SW480 (cell line): ENCODE measurements around the gene MUC5B.
"Not testable (repeated sequence)": the region's sequence is repeated elsewhere in the genome, so short reads cannot be mapped to it uniquely, and the experiment has no call there.

ENCODE experiments used
- DNase-seq: peaks from one replicate; pipeline ENCODE4 v3.0.0-alpha.2; 2016; ENCODE audit warnings: low spot score

Gene MUC5B

DNA sequence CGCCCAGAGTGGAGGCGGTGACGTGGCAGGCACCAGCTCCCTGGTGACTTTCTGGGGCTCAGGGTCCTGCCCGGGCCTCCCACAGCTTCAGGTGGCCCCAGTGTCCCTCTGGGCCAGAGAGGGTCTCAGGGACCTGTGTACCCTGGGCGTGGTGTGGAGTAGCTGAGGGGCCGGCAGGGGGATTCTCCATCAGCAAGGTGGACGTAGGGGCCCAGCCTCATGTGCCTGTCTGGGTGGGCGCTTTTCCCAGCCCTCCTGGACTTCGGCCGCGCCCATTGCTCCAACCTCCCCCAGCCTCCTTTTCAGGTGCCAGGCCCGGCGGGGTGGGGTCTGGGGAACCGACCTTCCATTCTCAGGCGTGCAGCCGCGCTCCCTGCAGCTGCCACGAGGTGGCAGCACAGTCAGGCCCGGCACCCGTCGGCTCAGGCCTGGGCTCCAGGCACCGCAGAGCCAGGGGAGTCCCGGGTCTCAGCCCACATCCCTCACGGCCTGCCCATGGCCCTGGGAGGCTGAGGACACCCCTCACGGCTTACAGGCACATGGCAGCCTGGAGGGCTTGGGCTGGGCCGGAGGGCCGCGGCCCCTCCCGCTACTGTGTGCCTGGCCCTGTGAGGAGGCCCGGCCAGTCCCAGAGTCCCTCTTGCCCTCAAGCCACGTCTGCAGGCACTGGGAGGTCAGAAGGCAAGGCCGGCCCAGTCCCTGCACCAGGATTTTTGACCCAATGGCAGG lies 19.9 kb upstream of the MUC5B start:
- peak; percentile 13 for DNase-seq

DNA sequence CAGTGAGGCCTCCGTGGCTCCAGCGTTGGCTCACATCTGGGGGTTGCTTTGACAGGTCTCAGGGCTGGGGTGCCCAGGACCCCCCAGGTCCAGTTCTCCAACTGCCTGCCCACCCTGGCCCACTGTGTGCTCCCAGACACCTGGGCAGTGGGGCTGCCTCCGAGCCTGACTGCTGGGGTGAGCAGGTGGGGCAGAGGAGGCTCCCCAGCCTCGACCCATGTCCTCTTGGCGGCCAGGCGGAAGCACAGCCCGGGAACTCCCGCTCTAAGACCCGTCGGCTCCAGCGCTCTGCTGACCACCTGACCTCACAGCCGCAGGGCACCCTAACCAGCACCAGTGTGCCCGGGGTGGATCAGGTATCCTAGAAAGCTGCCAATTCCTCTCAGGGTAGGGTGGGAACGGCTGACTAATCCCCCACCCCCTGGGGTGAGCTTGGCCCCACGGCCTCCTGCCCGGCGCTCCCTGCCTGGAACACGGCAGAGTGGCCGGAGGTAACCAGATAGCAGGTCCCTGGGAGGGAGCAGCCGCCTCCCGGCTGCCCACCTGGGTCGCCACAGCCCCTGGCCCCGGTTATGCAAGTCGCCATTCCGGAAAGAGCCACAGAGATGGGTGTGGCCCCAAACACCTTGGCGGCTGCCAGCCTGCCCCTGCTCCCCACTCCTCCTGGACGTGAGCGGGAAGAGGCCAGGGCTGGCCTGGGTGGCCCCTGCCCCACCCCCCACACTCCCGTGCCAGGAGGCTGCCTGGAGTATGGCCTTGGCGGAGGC lies 19.2 kb upstream of the MUC5B start:
- peak; percentile 9 for DNase-seq

DNA sequence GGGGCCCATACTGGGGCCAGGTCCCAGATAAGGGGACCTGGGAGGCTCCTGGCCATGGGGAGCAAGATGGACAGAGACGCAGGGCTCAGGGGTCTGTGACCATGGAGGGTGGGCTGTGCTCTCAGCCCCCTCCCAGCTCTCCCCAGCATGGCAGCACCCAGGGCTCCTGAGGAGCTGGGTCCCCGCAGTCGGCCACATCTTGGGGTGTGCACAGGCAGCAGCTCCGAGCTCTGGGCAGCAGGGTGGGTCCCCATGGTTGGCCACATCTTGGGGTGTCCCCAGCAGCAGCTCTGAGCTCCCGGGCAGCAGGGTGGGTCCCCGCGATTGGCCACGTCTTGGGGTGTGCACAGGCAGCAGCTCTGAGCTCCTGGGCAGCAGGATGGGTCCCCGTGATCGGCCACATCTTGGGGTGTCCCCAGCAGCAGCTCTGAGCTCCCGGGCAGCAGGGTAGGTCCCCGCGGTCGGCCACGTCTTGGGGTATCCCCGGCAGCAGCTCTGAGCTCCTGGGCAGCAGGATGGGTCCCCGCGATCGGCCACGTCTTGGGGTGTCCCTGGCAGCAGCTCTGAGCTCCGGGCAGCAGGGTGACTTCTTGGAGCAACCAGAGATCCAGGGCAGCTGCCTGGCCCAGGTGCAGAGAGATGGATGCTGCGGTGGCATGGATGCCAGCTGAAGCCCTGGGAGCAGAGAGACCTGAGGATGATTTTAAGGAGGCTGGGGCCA lies 18.3 kb upstream of the MUC5B start:
- no peak for DNase-seq

DNA sequence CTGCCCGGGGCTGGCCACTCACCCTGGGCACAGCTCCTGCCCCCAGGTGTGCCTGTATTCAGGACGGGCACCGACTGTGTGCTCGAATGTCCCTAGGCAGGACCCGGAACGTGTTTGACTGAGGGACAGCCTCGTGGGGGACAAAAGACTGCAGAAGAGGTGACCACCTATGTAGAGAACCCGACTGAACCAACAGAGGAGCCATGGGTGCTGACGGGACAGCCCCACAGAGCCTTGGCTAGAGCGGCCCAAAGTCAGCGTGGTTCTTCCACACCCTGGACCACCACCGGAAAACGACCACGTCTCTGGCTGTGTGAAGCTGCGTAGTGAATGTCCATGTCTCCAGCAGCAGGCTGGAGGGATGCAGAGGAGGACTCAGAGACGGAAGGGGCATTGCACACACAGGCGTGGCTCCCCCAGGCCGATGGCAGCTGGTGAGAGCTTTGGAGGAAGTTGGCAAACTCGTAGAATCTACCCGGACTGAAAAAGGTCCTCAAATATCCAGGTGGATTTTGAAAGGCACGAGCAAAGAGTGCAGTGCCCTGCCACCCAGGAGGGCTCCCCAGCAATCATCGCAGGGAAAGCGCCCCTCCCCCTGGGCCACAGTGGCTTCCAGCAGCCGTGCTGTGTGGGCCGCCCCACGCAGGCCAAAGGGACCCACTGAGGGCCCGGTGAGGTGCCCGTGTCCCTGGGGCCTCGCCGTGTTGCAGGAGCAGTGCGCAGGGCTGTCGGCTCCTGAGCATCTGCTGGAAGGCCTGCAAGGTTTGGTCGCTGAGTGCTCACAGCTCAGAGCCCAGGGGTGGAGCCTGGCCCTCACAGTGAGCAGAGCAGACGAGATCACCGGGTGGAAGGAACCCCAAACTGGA lies 17.5 kb upstream of the MUC5B start:
- no peak for DNase-seq

DNA sequence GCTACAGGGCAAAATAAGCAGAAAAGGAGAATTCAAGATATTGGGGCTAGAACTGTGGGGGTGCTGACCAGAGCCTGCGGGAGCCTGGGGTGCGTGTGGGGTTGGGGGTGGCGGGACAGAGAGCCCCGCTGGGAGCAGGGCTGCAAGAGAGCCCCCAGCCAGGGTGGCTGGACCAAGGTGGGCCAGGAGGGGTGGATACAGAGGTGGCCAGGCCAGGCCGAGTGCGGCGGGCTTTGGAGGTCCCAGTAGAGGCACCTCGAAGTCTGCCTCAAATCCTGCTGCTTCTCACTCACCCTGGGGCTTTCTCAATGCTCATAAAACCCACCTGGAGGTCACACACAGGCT lies 16.9 kb upstream of the MUC5B start:
- DNase-seq, result no peak

DNA sequence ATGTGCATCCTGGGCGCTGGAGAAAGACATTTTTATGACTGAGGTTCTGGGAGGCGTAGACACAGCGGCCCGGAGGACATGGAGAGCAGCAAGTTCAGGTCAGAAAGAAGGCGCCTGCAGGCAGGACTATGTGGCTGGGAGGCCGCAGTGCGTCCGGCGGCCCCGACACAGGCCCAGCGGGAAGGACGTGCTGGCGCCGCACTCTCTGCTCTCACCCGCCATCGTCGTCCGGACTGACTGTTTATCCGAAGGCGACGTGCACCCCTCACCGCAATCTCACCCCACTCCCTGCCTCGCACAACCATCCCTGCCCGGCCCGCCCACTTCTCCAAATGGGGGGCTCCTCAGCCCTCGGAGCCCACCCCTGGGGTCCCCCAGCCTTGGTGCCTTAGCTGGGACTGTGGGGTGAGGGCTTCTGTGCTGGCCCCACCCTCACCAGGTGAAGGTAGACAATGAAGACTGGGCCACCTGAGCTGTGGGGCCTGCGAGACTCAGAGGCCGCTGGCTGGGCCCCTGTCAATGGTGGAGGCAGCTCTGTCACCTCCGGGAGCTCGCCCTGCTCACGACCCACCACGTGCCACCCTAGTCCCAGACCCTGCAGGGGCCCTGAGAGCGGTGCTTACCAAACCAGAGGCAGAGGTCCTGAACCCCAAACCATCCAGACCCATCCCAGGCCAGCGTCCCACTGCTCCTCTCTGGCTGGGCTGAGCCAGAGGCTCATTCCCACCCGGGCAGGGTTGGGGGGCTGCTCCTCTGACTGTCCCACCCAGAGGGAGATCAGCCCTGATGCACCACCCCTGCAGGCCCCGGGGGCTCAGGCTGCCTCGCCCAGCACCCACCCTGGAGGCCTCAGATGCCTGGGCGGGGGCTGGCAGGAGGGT lies 16.2 kb upstream of the MUC5B start:
- no peak for DNase-seq

DNA sequence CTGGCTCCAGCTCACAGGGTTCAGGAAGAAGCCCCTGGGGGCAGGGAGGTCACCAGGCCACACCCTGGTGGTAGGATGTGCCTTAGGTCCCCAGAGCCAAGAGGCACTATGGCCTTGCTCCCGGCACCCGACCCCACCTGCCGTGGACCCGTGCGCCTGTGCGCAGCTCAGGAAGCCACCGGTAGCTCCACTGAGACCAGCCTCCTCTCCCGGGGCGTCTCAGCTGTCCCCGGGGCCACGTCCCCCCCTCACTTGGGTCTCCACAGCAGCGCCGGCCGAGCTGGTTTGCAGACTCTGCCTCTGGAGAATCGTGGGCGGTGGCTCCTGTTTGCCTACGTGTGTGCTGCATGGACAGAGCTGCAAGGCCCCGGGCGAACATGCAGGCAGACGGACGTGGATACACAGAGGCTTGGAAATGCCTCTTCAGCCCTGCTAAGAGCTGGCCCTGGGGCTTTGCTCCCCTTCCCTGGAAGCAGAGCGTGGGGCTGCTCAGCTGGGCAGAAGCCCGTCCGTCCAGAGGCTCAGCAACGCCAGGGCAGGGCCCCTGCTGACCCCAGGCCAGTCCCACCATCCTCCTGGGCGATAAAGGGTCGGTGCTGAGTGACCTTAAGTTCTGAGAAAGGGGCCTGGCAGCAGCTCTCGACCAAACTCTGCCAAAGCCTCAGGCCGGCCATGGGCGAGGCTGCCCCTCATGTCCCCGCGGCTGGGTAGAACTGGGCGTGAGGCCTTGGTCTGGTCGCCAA lies 15.3 kb upstream of the MUC5B start:
- DNase-seq, result no peak

DNA sequence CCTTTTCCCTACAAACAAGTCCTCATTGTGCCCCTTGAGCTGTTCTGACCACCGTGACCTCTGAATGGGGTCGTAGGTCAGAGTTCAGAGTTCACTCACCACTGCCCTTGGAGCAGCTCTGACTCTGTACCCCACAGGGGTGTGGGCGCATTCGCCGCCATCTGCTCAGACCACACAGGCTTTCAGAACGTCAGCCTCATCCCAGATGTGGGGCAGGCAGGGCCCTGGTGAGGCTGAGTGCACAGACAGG lies 14.8 kb upstream of the MUC5B start:
- no peak for DNase-seq

DNA sequence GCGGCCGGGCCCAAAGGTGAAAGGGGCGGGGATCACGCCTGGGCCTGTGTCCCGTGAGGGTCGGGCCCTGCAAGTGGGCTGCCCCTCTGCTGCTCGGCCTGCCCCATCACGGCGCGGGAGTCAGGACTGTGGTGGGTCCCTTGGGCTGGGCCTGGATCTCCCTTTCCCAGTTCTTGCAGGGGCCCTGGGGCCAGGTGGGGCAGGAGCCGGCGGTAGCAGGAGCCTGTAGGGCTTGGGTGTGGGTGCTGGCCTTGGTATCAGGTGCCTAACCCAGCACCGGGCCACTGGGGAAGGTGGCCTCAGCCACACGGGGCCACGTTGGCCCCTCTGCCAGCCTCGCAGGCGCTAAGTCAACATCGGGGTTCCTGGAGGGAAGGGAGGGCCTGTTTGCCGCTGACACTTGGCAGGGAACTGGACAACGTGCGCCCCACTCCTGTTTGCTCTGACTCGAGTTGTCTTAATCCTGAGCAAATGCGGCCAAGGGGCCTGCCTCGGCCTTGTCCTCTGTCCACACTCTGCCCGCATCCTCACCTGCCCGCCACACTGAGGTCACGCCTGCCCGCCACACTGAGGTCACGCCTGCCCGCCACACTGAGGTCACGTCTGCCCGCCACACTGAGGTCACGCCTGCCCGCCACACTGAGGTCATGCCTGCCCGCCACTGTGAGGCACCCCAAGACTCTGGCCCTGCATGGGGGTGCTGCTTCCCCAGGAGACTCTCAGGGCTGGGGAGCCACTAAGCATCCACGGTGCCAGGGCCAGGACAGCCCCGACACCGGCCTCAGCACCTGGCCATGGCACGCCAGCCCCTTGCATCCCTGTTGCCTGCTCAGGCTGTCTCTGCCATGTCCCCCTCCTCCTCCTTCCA lies 14.2 kb upstream of the MUC5B start:
- no peak for DNase-seq

DNA sequence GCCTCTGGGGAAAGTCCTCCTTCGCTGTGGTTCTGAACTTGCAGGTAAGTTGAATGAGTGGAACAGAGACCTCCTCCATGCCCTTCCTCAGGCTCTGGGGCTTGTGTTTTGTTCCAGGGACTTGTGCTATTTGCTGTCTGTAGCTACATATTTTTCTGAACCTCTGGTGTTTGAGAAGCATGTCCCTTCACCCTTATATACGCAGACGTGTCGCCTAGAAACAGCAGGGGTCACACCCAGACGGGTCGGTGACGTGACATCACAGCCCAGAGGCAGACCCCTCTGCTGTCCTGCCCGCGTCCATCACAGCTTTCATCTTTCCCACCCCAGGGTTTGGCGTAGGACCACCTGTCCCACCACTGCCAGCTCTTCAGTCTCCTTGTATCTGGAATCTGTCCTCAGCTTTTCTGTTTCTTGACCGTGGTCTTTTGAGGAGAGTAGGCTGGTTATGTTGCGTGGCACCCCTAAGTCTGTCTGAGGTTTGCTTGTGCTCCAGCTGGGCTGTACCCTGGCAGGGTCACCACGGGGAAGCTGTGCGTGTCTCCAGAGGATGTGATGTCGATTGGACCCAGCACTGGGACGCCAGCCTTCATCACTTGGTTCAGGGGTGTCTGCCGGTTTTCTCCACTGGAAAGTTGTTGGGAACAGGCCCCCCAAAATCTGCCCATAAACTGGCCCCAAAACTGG lies 13.4 kb upstream of the MUC5B start:
- DNase-seq, result no peak

DNA sequence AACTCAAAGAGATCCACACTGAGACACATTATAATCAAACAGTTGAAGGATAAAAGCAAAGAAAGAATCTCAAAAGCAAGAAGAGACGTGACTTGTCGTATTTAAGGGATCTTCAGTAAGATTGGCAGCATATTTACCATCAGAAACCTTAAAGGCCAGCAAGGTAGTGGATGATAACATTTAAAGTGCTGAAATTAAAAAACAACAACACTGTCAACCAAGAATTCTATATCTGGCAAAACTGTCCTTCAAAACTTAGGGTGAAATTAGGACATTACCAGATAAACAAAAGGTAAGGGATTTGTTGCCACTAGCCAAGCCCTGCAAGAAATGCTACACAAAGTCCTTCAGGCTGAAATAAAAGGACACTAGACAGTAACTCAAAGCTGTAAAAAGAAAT lies 11.0 kb upstream of the MUC5B start:
- no peak for DNase-seq

DNA sequence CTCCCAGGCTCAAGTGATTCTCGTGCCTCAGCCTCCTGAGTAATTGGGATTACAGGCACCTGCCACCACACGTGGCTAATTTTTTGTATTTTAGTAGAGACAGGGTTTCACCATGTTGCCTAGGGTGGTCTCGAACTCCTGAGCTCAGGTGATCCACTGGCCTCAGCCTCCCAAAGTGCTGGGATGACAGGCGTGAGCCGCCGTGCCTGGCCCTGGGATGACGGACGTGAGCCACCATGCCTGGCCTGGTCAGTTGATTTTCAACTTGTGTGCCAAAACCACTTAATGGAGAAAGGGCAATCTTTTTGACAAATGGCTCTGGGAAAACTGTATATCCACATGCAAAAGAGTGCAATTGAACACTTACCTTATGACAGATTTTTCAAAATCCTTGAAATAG lies 7.0 kb upstream of the MUC5B start:
- DNase-seq, result not testable (repeated sequence)

DNA sequence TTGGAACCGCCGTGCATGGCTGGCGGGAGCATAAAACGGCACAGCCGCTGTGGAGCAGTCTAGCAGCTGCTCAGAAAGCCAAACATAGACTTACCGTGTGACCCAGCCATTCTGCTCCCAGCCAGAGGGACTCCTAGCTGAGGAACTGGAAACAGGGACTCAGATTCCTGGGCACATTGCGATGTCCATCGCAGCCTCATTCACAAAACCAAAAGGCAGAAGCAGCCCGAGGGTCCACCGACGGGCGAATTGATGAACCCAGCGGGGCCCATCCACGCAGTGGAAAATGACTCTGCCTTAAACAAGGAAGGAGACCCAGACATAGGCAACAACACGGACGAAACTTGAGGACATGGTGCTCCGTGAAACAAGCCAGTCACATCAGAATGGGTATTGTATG lies 5.7 kb upstream of the MUC5B start:
- DNase-seq, result no peak

DNA sequence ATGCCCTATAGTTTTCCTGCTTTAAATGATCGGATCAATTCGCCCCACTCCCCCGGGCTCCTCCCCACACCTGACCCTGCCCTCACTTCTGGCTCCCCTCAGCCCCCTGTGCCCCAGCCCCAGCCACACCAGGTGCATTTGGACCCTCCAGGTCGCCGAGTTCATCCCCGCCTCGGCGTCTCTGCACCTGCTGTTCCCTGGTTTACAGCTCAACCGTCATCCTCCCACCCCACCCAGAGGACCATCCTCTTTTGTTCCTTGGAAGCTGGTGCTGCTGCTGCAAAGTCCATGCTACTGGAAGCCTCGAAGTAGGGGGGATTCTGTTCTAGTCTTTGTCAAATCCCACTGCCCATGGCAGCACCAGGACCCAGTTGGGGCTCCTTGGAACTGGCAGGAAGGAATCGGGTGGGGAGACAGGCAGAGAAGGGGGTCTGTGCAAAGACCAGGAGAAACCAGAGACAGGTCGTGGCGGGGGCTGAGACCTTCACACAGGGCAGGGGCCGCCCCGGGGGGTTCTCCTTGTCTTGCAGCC lies 4.5 kb upstream of the MUC5B start:
- no peak for DNase-seq

DNA sequence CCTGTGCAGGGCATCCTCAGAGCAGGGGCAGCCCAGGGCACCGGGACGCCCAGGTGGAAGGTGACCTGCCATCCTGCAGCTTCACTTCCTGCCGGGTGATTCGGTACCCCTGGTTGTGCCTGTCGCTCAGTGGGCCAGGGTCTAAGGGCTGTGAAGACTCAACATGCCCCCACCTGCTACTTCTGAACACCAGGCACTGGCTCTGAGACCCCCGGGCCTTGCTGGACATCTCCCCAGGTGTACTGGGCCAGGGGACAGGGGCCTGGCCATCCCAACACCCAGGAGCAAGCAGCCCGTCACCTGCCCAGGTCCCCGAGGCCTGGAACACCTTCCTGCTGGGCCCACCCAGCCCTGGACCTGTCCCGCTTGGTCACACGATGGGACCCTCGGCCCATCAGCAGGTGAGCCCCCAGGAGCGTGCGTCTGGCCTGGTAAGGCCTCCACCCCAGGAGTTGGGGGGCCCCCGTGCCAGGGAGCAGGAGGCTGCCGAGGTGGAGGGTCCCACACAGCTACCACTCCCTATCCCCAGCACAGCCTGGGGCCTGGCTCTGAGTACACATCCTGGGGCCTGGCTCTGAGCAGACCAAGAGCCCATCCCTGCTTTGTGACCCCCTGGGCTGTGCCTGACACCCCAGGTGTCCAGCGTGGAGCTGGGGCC lies 3.9 kb upstream of the MUC5B start:
- no peak for DNase-seq

DNA sequence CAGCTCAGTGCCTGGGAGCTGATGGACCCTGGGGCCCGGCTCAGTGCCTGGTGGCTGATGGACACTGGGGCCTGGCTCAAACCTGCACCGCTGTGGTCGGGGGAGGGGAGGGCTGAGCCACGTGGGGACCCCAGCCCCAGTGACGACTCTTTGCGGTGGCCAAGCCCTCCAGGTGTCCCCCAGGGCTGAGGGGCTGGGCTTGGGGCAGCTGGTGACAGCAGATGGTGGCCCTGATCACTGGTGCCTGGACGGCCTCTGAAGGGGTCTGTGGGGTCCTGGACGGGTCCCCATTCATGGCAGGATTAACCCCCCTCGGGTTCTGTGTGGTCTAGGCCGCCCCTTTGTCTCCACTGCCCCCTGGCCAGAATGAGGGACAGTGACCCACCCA lies 3.4 kb upstream of the MUC5B start:
- no peak for DNase-seq

DNA sequence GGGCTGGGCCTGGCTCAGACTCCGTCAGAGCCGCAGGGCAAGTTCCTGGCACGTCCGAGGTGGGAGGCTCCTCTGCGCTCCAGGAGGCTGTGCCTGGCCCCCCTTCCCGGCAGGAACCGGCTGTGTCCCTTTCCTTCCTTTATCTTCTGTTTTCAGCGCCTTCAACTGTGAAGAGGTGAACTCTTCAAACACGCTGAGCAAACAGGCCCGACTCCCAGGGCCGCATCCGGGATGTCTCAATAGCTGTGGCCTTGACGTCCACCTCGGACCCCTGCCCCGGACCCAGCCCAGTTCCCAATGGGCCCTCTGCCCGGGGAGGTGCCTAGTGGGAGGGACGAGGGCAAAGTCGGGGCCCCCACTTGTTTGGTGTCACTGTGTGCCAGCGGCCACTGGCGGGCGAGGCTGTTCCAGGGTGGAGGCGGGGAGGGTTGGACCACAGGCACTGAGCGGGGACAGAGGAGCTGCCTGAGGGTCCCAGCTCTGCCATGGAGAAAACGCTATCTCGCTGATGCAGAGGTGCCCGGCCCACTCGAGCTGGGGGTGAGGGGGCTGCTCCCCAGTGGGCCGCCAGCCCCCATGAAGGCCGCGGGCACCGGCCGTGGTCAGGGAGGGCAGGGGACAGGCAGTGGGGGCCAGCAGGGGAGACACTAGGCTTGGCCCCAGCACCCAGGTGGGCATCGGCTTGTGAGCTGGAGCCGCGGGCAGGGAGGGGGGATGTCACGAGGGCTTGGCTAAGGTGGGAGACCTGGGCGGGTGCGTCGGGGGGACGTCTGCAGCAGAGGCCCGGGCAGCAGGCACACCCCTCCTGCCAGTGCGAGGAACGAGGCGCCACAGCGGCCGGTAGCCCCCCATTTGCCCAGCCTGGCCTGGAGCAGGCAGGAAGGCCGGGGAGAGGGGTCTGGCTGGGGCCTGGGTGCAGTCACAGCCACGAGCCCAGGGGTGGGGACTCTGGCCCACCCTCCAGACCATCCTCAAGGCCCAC lies 2.7 kb upstream of the MUC5B start:
- no peak for DNase-seq
